Activated CD8-positive, alpha-beta memory T cell treated with anti-CD3 and anti-CD28 coated beads, Interleukin-2, amount 50 U/mL, for 24 hours (primary cell): Measurements from ENCODE around the gene EVC.
"Not testable (repeated sequence)": the region's sequence is repeated elsewhere in the genome, so short reads cannot be mapped to it uniquely, and the experiment has no call there.

Experiments
- DNase-seq: peaks from one replicate; pipeline ENCODE4 v3.0.0-alpha.2; 2020; ENCODE audit errors: extremely low read depth

EVC gene

GRCh38 chr4:5708449-5709206, 2.4 kb upstream of the EVC start, which contains the start of gene EVC2:
TSS of gene EVC2 (minus strand) at chr4:5708559. CDS start at chr4:5708513, 46 bp downstream.
- peak; percentile 8 for DNase-seq

GRCh38 chr4:5709207-5709575, 1.8 kb upstream of the EVC start:
- DNase-seq, result no peak

- DNase-seq, result no peak
Measured at GRCh38 chr4:5710065-5710960, 688 bp upstream of the EVC start.

- no peak for DNase-seq
Measured at GRCh38 chr4:5711479-5712184, 631 bp downstream of the EVC start.

GRCh38 chr4:5712517-5712916, 1.5 kb downstream of the EVC start:
- peak; percentile 28 for DNase-seq

- DNase-seq, result no peak
Measured at GRCh38 chr4:5712931-5713330, 1.9 kb downstream of the EVC start.

- no peak for DNase-seq
Measured at GRCh38 chr4:5713861-5714260, 2.9 kb downstream of the EVC start.

- no peak for DNase-seq
Measured at GRCh38 chr4:5715357-5715756, 4.4 kb downstream of the EVC start.

- DNase-seq, result no peak
Measured at GRCh38 chr4:5716391-5716790, 5.4 kb downstream of the EVC start.

- DNase-seq, result no peak
Measured at GRCh38 chr4:5717449-5718158, 6.6 kb downstream of the EVC start.

- no peak for DNase-seq
Measured at GRCh38 chr4:5718411-5718810, 7.4 kb downstream of the EVC start.

- DNase-seq, result no peak
Measured at GRCh38 chr4:5719350-5720055, 8.5 kb downstream of the EVC start.

- no peak for DNase-seq
Measured at GRCh38 chr4:5720157-5720850, 9.3 kb downstream of the EVC start.

- DNase-seq, result no peak
Measured at GRCh38 chr4:5720980-5721379, 10.0 kb downstream of the EVC start.

GRCh38 chr4:5721923-5722322, 10.9 kb downstream of the EVC start:
- no peak for DNase-seq

- no peak for DNase-seq
Measured at GRCh38 chr4:5722328-5722727, 11.3 kb downstream of the EVC start.

GRCh38 chr4:5724377-5724776, 13.4 kb downstream of the EVC start:
- DNase-seq, result no peak

GRCh38 chr4:5728412-5728811, 17.4 kb downstream of the EVC start:
- not testable (repeated sequence) for DNase-seq

GRCh38 chr4:5730436-5730835, 19.4 kb downstream of the EVC start:
- no peak for DNase-seq
